Tibial nerve (tissue), 4 donors: Measurements from ENCODE around the gene CSNK1G1.

Experiments
- EP300 ChIP-seq, 2 donors: sonication (generic); formaldehyde crosslinking; IDR thresholded peaks; one replicate each; pipeline ENCODE4 v1.6.1; 2017; ENCODE audit warnings: antibody characterized with exemption in 2 of 2, mild to moderate bottlenecking in 1 of 2
- TF ChIP-seq, protein P1 (sequence below), 5 experiments: fragments of 200-600 bp in 3 of 5; fragments of 450-650 bp in 2 of 5; sonication (generic) in 3 of 5; IDR thresholded peaks; one replicate each; pipeline ENCODE4 v1.5.1; 2016 to 2019; ENCODE audit warnings: antibody characterized with exemption in 5 of 5, mild to moderate bottlenecking in 3 of 5, moderate library complexity in 2 of 5

DNA sequence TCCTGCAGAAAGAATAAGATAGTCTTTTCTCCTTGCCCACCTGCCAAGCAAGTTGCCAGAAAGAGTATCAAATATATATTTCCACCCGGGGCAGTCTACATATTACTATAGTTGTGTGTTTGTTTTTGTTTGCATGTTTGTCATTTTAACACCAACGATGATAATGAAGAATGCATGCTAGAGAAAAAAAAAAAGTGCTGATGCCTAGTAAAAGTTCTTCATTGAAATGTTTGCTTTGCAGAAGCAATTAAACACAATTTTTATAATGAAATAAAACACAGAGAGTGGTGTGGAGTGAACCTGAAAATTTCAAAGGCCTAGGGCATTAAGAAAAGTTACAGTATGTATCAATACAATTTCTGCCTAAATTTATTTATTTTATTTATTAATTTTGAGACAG lies 27.8 kb upstream of the CSNK1G1 start:
- TF ChIP-seq, protein P1, sequence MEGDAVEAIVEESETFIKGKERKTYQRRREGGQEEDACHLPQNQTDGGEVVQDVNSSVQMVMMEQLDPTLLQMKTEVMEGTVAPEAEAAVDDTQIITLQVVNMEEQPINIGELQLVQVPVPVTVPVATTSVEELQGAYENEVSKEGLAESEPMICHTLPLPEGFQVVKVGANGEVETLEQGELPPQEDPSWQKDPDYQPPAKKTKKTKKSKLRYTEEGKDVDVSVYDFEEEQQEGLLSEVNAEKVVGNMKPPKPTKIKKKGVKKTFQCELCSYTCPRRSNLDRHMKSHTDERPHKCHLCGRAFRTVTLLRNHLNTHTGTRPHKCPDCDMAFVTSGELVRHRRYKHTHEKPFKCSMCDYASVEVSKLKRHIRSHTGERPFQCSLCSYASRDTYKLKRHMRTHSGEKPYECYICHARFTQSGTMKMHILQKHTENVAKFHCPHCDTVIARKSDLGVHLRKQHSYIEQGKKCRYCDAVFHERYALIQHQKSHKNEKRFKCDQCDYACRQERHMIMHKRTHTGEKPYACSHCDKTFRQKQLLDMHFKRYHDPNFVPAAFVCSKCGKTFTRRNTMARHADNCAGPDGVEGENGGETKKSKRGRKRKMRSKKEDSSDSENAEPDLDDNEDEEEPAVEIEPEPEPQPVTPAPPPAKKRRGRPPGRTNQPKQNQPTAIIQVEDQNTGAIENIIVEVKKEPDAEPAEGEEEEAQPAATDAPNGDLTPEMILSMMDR (IDR thresholded peaks at IDR 0.05): no peak
- no peak for TF ChIP-seq EP300 (IDR thresholded peaks at IDR 0.05)
